MM.1S (cell line): ENCODE results near the gene GABRG3.

ENCODE experiments used
- DNase-seq: peaks from one replicate; pipeline ENCODE4 v3.0.0-alpha.2; 2015
- H2AFZ ChIP-seq: fragments of 300-600 bp; sonication (generic); 2 replicates; pipeline ENCODE4 v1.6.0; 2016; ENCODE audit warnings: antibody characterized with exemption, low read length
- H3F3A ChIP-seq: fragments of 300-600 bp; sonication (generic); 2 replicates; pipeline ENCODE4 v1.6.1; 2016; ENCODE audit warnings: mild to moderate bottlenecking, antibody characterized with exemption, low read length, moderate library complexity, mixed read lengths; ENCODE audit not compliant: insufficient read depth
- H3K27ac ChIP-seq: fragments of 300-600 bp; sonication (generic); 2 replicates; pipeline ENCODE4 v1.5.1; 2016; ENCODE audit warnings: mild to moderate bottlenecking, low read length
- H3K27me3 ChIP-seq: fragments of 300-600 bp; sonication (generic); replicated peaks from 2 replicates; pipeline ENCODE4 v1.6.0; 2016; ENCODE audit warnings: low read length; ENCODE audit not compliant: insufficient read depth
- H3K36me3 ChIP-seq: fragments of 300-600 bp; sonication (generic); replicated peaks from 2 replicates; pipeline ENCODE4 v1.6.1; 2016; ENCODE audit warnings: mild to moderate bottlenecking, low read length, mixed read lengths; ENCODE audit not compliant: insufficient read depth
- H3K4me1 ChIP-seq: fragments of 300-600 bp; sonication (generic); 2 replicates; pipeline ENCODE4 v1.6.1; 2016; ENCODE audit warnings: low read length, mixed read lengths
- H3K4me2 ChIP-seq: fragments of 300-600 bp; sonication (generic); 2 replicates; pipeline ENCODE4 v1.6.0; 2016; ENCODE audit warnings: low read depth, low read length
- H3K4me3 ChIP-seq: fragments of 300-600 bp; sonication (generic); 2 replicates; pipeline ENCODE4 v1.5.1; 2016; ENCODE audit warnings: low read length, mixed read lengths
- H3K79me2 ChIP-seq: fragments of 300-600 bp; sonication (generic); 2 replicates; pipeline ENCODE4 v1.6.1; 2016; ENCODE audit warnings: mixed run types, low read length, mixed read lengths
- H3K9ac ChIP-seq: fragments of 300-600 bp; sonication (generic); 2 replicates; pipeline ENCODE4 v1.6.1; 2016; ENCODE audit warnings: low read length, mixed read lengths
- H3K9me2 ChIP-seq: fragments of 300-600 bp; sonication (generic); replicated peaks from 2 replicates; pipeline ENCODE4 v1.6.1; 2016; ENCODE audit warnings: mild to moderate bottlenecking, low read length, mixed read lengths; ENCODE audit not compliant: insufficient read depth
- H3K9me3 ChIP-seq: fragments of 300-600 bp; sonication (generic); replicated peaks from 2 replicates; pipeline ENCODE4 v1.6.1; 2016; ENCODE audit warnings: mild to moderate bottlenecking, low read length, mixed read lengths; ENCODE audit not compliant: insufficient read depth
- H4K20me1 ChIP-seq: fragments of 300-600 bp; sonication (generic); 2 replicates; pipeline ENCODE4 v1.6.1; 2016; ENCODE audit warnings: mild to moderate bottlenecking, low read length, moderate library complexity, mixed read lengths; ENCODE audit not compliant: insufficient read depth
- EZH2 ChIP-seq: fragments of 300-600 bp; sonication (generic); optimal IDR thresholded peaks from 2 replicates; pipeline ENCODE3; 2017; ENCODE audit warnings: low read depth, mild to moderate bottlenecking, antibody characterized with exemption, low read length, mixed read lengths
- EZH2phosphoT487 ChIP-seq: fragments of 300-600 bp; sonication (generic); IDR thresholded peaks from 2 replicates; pipeline ENCODE4 v1.6.1; 2018; ENCODE audit warnings: antibody characterized with exemption, low read length
- TF ChIP-seq, protein P1 (sequence below): fragments of 300-600 bp; sonication (generic); IDR thresholded peaks from 2 replicates; pipeline ENCODE4 v1.5.1; 2016; ENCODE audit warnings: antibody characterized with exemption, low read length, mixed read lengths

The GABRG3 gene

GRCh38 chr15:26943866-26944265 lies 27.1 kb upstream of the GABRG3 start:
- no peaks in the 10 kb centered on the region for H3F3A ChIP-seq
- no peaks in the 10 kb centered on the region for H3K79me2 ChIP-seq
- no peak overlapping the region for H3K9ac ChIP-seq
- no peaks in the 10 kb centered on the region for H3K27me3 ChIP-seq
- no peak for TF ChIP-seq EZH2phosphoT487
- TF ChIP-seq EZH2 = no peak
- TF ChIP-seq, protein P1, sequence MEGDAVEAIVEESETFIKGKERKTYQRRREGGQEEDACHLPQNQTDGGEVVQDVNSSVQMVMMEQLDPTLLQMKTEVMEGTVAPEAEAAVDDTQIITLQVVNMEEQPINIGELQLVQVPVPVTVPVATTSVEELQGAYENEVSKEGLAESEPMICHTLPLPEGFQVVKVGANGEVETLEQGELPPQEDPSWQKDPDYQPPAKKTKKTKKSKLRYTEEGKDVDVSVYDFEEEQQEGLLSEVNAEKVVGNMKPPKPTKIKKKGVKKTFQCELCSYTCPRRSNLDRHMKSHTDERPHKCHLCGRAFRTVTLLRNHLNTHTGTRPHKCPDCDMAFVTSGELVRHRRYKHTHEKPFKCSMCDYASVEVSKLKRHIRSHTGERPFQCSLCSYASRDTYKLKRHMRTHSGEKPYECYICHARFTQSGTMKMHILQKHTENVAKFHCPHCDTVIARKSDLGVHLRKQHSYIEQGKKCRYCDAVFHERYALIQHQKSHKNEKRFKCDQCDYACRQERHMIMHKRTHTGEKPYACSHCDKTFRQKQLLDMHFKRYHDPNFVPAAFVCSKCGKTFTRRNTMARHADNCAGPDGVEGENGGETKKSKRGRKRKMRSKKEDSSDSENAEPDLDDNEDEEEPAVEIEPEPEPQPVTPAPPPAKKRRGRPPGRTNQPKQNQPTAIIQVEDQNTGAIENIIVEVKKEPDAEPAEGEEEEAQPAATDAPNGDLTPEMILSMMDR = no peak
- no peaks in the 10 kb centered on the region for H3K9me3 ChIP-seq
- H3K4me2 ChIP-seq = no peak overlapping the region
- H3K9me2 ChIP-seq = no peaks in the 10 kb centered on the region
- no peak overlapping the region for H3K27ac ChIP-seq
- no peak for DNase-seq
- H2AFZ ChIP-seq = no peak overlapping the region
- no peaks in the 10 kb centered on the region for H3K4me1 ChIP-seq
- no peak overlapping the region for H3K4me3 ChIP-seq
- H4K20me1 ChIP-seq = no peaks in the 10 kb centered on the region
- no peaks in the 10 kb centered on the region for H3K36me3 ChIP-seq

DNA sequence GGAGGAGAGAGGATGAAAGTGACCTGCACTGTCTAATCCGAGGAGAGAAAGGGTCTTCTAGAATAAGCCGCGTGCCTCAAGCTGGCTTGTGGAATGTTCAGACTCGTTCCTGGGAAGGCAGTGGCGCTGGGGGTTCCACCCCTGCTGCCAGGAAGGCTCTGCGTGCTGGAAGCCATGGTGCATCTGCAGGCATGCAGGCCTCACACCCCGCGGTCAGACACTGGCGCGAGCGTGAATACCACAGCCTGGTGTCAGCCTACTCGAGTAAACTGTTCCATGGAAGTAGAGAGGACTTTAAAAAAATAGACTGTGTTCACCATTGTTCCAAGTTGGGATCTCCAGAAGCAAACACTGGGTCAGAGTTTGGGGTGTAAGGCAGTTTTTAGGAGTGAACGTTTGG lies 25.9 kb upstream of the GABRG3 start:
- Histone ChIP-seq H3K9ac (no peak overlapping the region), H3K4me2 (no peak overlapping the region), H3K4me3 (no peak overlapping the region), H3K36me3 (no peaks in the 10 kb centered on the region), H2AFZ (no peak overlapping the region), H3K27me3 (no peaks in the 10 kb centered on the region), H3F3A (no peaks in the 10 kb centered on the region), H3K4me1 (no peaks in the 10 kb centered on the region), H3K9me3 (no peaks in the 10 kb centered on the region), H3K79me2 (no peaks in the 10 kb centered on the region), H3K9me2 (no peaks in the 10 kb centered on the region), H3K27ac (no peak overlapping the region), H4K20me1 (no peaks in the 10 kb centered on the region)
- no peak for DNase-seq
- TF ChIP-seq, protein P1 = no peak
- TF ChIP-seq EZH2phosphoT487 (no peak), EZH2 (no peak)

- Histone ChIP-seq H3K9me3 (no peaks in the 10 kb centered on the region), H3K9me2 (no peaks in the 10 kb centered on the region), H3K4me1 (no peaks in the 10 kb centered on the region), H3K4me2 (no peak overlapping the region), H3K9ac (no peak overlapping the region), H2AFZ (no peak overlapping the region), H3K36me3 (no peaks in the 10 kb centered on the region), H3K4me3 (no peak overlapping the region), H3K27ac (no peak overlapping the region), H3K27me3 (no peaks in the 10 kb centered on the region), H4K20me1 (no peaks in the 10 kb centered on the region), H3K79me2 (no peaks in the 10 kb centered on the region), H3F3A (no peaks in the 10 kb centered on the region)
- no peak for DNase-seq
- TF ChIP-seq EZH2 = no peak
- TF ChIP-seq, protein P1 = no peak
- no peak for TF ChIP-seq EZH2phosphoT487
These were observed 21.0 kb upstream of the GABRG3 start for GRCh38 chr15:26950001-26950400.
